Testis (tissue), 3 donors: Measurements from ENCODE around the gene NCAM1. TPM values are rescaled to one million over a fixed set of nuclear protein-coding genes. Genes with fewer than 3 reads are reported as not detected.

Experiments
- DNase-seq: peaks from one replicate; pipeline ENCODE4 v3.0.0-alpha.2; 2019
- H3K27ac ChIP-seq, 2 donors: fragments of 200-600 bp; sonication (generic); one replicate each; pipeline ENCODE4 v1.5.1; 2019
- H3K27me3 ChIP-seq: fragments of 200-600 bp; sonication (generic); one replicate; pipeline ENCODE4 v1.5.1; 2019
- H3K36me3 ChIP-seq: fragments of 200-600 bp; sonication (generic); one replicate; pipeline ENCODE4 v1.5.1; 2017; ENCODE audit warnings: low read depth; ENCODE audit errors: missing control alignments
- H3K4me1 ChIP-seq: fragments of 200-600 bp; sonication (generic); one replicate; pipeline ENCODE4 v1.5.1; 2019
- H3K4me3 ChIP-seq, 2 donors: fragments of 200-600 bp; sonication (generic); one replicate each; pipeline ENCODE4 v1.5.1; 2017 to 2019
- H3K9me3 ChIP-seq: fragments of 200-600 bp; sonication (generic); one replicate; pipeline ENCODE4 v1.5.1; 2017
- CTCF ChIP-seq, 3 experiments: fragments of 450-650 bp in 2 of 3; fragments of 200-600 bp in 1 of 3; sonication (generic) in 1 of 3; IDR thresholded peaks; one replicate each; pipeline ENCODE4 v1.5.1; 2016 to 2019; ENCODE audit warnings: antibody characterized with exemption in 3 of 3, mild to moderate bottlenecking in 2 of 3, moderate library complexity in 1 of 3
- POLR2A ChIP-seq: fragments of 450-650 bp; IDR thresholded peaks from one replicate; pipeline ENCODE4 v1.6.1; 2017; ENCODE audit warnings: antibody characterized with exemption, mild to moderate bottlenecking, moderate library complexity
- WGBS, 2 donors: methylation state at CpG; one replicate each; pipeline ENCODE4 v1.1.5; 2018; 5-methylcytosine and 5-hydroxymethylcytosine counted together
- intact Hi-C: fragments of 100-400 bp; cut with DNase I; formaldehyde crosslinking; loops from one replicate; pipeline ENCODE4 v1.15.1; 2023; ENCODE audit warnings: low total_unique reads
- polyA plus RNA-seq: library from polyadenylated mRNA; stranded (reverse); fragments of 350-450 nt; fragmentation: Illumina TruSeq; extraction: RNeasy Lipid Tissue Mini Kit (QIAGEN cat#74804); gene quantifications from one replicate; pipeline ENCODE4 v1.2.3, GENCODE V29; 2014; ENCODE audit warnings: low read depth, low replicate concordance; ENCODE audit not compliant: insufficient read depth
- total RNA-seq, 2 donors: library from RNA; depleted of rRNA; stranded (reverse); fragments of >200 nt; gene quantifications; one replicate each; pipeline ENCODE4 v1.2.3, GENCODE V29; 2016

Gene NCAM1
- total and polyA plus RNA-seq, 3 donors from 2014 or later = 12.3 to 33.3 (median 13.8) TPM

GRCh38 chr11:113134626-113135025, 173.4 kb downstream of the NCAM1 start:
- no peak for DNase-seq
- Histone ChIP-seq H3K9me3 (no peaks in the 10 kb centered on the region), H3K4me1 (peaks cover 21% of the 10 kb centered on the region), H3K4me3 (no peak overlapping the region), H3K36me3 (no peaks in the 10 kb centered on the region), H3K27me3 (no peaks in the 10 kb centered on the region), H3K27ac (no peak overlapping the region)
- intact Hi-C loops = no loop called here
- WGBS, 2 donors = 74 to 83% methylated on average over 5 of the region's 5 CpGs
- TF ChIP-seq CTCF (IDR thresholded peaks at IDR 0.05) (no peak), POLR2A (no peak)

DNA sequence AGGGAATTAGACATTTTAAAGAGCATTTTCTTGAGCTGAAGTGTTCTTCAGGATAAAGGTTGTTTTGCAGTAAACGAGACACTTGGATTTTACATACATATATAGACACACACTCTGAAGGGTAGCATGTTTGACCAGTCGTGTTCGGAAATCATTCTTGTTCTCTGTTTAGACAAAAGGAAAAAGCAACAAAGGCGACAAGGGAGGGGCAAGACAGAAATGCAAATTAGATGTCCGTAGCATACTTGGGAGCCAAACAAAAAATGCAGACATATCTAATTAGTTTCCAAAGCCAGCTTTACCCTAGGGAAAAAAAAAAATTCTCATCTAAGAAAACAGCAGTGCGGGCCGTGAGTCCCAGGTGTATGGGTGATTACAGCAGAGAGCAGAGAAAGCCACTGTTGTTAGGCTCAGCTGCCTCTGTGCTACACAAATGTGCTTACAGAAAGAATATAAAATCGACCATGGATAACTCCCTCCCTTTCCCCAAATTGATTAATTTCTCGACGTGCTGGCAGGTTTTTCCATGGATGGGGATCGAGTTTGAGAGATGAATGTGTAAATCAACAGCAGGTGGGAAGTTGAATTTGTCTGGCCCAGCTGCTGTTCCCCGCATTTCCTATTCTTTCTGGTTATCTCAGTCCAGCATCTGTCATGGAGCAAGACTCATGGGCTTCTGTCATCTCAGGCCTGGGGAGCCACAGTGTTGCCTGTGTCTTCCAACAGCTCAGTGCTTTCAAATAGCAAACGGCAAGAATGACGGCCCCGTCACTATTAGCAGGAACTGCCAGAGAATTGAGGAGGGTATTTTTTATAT, 176.7 kb downstream of the NCAM1 start:
- Histone ChIP-seq H3K4me1 (peaks cover 2% of the 10 kb centered on the region), H3K27ac (no peak overlapping the region), H3K36me3 (no peaks in the 10 kb centered on the region), H3K4me3 (no peak overlapping the region), H3K9me3 (no peaks in the 10 kb centered on the region), H3K27me3 (no peaks in the 10 kb centered on the region)
- intact Hi-C loops = no loop called here
- DNase-seq = no peak
- TF ChIP-seq POLR2A (no peak), CTCF (IDR thresholded peaks at IDR 0.05) (no peak)
- WGBS, 2 donors = 83 to 86% methylated on average over 15 of the region's 15 CpGs

DNA sequence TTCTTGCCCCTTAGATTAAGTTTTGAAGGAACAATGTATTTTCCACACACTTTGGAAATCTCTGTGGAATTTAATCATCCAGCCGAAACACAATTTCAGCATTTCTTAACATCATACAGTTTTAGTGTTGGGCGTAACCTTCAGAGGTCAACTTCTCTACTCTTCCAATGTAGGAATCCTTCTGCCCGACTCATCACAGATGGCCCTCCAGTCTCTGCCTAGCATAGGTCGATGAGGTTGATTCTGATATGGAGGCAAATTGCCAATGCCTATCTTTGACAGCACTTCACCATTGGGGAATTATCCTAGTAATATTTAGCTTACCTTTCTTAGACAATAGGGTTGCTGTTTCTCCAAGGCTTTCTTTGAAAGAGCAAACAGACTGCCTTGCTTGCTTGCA, 177.5 kb downstream of the NCAM1 start:
- no peaks in the 10 kb centered on the region for H3K27me3 ChIP-seq
- intact Hi-C loops = no loop called here
- DNase-seq = no peak
- 65 to 71% methylated on average over 4 of the region's 4 CpGs for WGBS, 2 donors
- no peak overlapping the region for H3K27ac ChIP-seq
- H3K36me3 ChIP-seq = no peaks in the 10 kb centered on the region
- TF ChIP-seq POLR2A (no peak), CTCF (IDR thresholded peaks at IDR 0.05) (no peak)
- H3K4me1 ChIP-seq = no peaks in the 10 kb centered on the region
- H3K4me3 ChIP-seq = no peak overlapping the region
- H3K9me3 ChIP-seq = no peaks in the 10 kb centered on the region

- no peak for DNase-seq
- Histone ChIP-seq H3K4me1 (no peaks in the 10 kb centered on the region), H3K4me3 (no peak overlapping the region), H3K27me3 (no peaks in the 10 kb centered on the region), H3K27ac (no peak overlapping the region), H3K36me3 (no peaks in the 10 kb centered on the region), H3K9me3 (no peaks in the 10 kb centered on the region)
- intact Hi-C loops = no loop called here
- 90 to 91% methylated on average over 5 of the region's 5 CpGs for WGBS, 2 donors
- TF ChIP-seq CTCF (IDR thresholded peaks at IDR 0.05) (no peak), POLR2A (no peak)
These were observed 179.8 kb downstream of the NCAM1 start for GRCh38 chr11:113141010-113141409.

DNA sequence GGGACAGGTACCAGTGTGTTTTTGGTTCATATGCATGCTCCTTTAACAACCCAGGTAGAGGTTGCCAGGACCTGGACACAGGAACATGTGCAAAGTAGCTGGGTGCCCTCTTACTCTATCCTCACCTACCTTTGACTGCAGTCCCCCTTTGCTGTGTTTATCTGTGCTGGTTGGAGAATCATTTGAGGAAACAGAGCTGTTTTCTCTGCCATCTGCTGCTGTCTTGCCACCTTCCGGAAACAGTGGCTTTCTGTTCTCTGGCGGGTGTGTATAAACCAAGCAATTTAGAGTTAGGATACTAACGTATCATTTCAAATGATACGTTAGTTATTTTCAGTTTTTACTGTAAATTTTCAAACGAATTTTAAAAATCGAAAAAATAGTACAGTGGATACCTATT, 181.3 kb downstream of the NCAM1 start:
- Histone ChIP-seq H3K4me1 (peaks cover 5% of the 10 kb centered on the region), H3K27ac (no peak overlapping the region), H3K27me3 (no peaks in the 10 kb centered on the region), H3K9me3 (no peaks in the 10 kb centered on the region), H3K4me3 (no peak overlapping the region), H3K36me3 (no peaks in the 10 kb centered on the region)
- DNase-seq = no peak
- TF ChIP-seq POLR2A = no peak
- no peak for TF ChIP-seq CTCF (IDR thresholded peaks at IDR 0.05)
- 88 to 89% methylated on average over 6 of the region's 6 CpGs for WGBS, 2 donors
- intact Hi-C loops = no loop called here
